ENCODE measurements around the gene GSE1.

The GSE1 gene

DNA sequence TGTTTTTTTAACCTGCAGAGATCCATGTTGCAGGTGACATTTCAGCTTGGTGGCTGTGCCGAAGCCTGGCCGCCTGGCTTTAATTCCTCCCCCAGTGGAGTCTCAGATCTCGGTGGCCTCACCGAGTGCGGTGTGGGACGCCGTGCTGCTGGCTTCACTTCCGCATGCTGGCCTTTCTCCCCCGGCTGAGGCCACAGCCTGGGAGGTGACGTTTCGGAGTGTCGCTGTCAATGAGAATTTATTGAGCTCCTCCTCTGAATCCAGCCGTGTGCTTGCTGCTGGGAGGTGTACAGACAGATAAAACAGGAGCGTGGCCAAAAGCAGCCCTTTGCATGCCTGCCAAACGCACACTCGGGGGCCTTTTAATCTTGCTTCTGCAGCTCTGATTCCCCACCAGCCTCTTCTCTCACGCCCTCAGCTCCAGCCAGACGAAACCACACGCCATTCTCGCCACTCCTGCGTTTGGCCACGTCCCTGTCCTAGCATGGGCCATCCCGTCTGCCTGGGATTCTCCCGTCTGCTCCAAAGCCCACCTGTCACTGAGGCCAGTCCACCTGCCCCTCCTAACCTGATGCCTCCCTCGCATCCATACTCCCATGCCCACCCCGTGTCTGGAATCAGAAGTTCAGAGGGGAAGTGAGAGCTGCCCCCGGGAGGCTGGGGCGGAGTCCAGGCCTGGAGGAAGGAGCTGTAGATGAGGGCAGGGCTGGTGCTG lies 3.6 kb downstream of the GSE1 start:
- no peak for DNase-seq (ENCODE audit: low spot score)

DNA sequence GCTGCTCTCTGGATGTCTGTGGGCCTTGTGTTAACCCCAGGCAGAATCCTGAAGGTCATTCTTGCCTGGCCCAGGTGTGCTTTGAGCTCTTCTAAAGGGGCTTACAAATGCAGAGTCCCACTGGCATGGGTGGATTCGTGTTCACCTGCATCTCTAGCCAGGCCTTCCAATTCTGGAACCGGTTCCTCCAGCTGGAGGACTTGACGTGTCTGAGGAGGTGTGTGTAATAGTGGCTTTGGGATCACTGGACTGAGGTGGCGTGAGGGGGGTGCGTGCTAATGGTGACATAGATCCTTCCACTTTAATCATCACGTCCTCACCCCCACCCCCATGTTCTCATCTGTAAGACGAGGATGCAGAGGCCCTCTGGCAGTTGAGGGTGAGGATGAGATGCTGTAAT lies 4.8 kb downstream of the GSE1 start:
- no peak for DNase-seq (ENCODE audit: low spot score)

DNA sequence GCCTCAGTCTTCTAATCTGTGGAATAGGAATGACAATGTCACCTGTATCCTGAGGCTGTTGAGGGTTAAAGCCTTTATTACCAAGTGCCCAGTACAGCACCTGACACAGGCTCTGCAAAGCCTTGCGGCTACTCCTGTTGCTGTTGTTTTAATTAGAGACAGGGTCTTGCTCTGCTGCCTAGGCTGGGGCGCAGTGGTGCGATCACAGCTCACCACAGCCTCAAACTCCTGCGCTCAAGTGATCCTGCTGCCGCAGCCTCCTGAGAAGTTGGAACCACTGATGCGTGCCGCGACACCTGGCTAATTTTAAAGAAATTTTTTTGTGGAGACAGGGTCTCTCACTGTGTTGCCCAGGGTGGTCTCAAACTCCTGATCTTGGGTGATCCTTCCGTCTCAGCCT lies 5.4 kb downstream of the GSE1 start:
- DNase-seq (ENCODE audit: low spot score), result no peak

DNA sequence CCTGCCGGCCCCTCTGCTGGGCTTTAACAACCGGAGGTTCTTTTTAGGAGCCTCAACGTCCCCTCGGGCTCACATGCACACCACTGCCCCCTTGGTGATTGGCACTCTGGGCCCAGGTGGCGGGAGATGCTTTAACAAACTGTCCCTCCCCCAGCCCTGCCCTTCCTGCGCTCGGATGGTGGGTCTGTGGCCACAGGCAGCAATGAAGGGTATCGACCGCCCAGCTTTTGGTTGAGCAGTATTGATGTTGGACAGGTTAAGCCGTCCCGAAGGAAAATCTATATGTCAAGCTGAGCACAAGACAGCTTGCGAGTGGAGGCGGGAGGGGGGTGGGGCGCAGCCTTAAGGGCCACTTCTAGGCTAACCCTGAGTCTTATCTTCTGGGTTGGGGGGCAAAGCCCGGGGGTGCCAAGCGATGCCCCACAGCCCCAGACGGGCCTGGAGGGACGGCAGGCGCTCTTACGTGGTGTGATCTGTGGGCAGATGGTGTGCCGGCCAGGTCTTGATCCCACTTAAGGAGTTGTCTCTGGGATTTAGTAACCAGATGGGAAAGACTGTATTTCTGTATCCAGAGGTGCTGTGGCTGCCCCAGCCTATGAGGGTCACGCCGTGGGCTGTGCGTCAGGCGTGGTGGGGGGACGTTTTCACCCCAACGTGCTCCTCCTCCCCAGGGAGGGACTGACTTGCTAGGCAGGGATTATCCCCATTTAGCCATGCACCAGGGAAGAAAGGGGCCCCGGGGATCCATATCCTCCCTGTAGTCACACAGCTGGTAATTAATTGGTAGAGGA lies 6.2 kb downstream of the GSE1 start:
- no peak for DNase-seq (ENCODE audit: low spot score)

DNA sequence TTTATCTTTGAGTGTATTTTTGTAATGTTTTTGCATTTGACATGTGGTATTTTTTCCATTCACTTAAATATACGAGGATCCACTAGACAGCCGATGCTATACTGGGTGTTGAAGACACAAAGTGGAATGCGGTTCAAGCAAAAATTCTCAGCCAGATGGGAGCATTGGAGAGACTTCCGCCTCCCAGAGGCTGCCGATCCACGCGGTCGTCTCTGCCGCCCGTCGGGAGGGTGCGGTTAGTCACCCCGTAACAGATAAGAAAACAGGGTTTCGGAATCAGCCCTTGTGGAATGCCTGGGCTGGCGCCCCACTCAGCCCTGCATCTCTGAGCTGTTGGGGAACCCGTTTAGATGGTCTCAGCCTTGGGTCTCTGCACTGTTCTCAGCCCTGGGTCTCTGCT lies 7.3 kb downstream of the GSE1 start:
- no peak for DNase-seq (ENCODE audit: low spot score)

DNA sequence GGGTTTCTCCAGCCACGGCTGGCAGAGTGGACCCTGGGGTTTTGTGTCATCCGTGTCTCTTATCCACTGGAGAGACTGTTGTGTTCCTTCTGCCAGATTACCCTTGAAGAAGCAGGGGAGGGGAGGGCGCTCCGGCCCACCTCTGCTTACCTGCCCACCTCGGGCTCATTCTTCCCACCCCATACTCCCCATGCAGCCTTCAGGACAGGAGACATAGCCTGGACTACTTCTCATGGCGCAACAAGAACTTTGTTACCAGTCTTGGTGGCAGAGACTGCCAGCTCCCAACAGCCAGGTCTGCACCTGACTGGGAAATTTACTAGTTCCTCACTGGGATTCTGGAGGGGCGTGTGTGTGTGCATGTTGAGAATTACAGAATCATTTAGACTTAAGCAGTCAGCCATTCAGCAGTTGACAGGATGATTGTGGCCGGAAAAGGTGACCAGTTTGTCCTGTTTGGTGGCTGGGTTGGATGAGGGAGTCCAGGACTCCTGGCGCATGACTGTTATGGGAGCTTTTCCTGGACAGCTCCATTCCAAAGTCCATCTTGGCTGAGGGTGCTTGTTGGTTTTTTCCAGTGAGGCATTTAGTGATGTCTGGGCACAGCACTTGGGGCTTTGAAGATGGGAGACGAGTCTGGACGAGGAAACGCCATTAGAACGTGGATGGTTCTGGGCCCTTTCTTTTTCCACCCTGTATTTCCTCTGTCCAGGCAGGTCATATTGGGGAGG lies 8.7 kb downstream of the GSE1 start:
- no peak for DNase-seq (ENCODE audit: low spot score)

DNA sequence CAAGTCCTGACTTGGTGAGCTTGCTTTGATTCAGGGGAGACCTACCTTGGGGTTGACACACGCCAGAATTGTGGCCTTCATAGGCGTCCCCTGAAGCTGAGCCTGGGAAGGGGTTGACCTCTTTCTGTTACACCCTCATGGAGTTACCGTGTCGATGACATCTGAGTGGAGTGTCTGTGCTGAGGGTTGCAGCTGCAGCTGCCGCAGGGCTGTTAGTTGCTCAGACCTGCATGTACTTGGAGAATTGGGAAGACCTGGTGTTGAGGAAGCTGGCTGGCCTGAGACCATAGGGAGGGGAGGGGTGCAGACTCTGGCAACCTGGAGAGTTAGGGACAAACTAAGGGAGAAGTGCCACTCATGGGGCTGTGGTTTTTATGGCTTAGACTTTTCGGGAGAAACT lies 9.6 kb downstream of the GSE1 start:
- no peak for DNase-seq (ENCODE audit: low spot score)

DNA sequence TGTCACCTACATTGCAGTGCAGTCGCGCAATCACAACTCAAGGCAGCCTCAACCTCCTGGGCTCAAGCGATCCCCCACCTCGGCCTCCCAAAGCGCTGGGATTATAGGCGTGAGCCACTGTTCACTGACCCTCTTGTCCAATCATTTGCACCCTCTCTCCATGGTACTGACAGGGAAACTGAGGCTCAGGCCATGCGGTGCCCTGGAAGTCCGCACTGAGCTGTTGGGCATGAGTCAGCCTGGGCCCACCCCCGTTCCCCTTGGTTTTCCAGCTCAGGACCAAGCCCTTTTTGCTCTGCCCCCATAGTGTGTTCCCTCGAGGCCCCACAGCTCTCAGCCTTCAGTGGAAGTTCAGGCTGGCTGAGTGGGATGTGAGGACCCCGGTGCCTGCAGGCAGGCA lies 10.1 kb downstream of the GSE1 start:
- no peak for DNase-seq (ENCODE audit: low spot score)

DNA sequence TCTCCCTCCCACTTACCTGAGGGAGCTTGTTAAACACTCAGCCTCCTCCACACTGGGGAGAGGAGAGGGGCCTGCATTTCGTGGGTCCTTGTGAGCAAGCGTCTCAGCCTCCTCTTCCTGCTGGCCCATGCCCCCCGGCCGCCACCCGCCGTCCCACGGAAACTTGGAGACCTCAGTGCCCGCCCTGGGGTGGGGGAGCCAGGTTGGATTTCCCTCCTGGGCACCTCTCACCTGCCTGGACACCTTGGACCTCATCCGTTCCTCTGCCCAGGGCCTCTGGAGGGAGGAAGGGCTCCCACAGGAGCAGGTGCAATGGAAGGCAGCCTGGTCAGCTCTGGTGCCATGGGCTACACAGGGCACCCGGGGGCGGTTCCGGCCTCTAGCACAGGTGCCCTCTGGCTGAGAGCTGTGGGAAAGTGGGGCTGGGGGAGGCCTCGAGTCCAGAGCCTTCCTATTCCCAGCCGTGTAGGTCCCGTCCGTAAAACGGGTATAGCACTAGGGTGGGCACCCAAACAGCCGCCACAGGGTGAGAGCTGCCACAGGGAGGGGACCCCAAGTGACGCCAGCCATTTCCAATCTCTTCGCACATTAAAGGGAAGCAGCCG lies 11.0 kb downstream of the GSE1 start:
- DNase-seq (ENCODE audit: low spot score), result no peak

DNA sequence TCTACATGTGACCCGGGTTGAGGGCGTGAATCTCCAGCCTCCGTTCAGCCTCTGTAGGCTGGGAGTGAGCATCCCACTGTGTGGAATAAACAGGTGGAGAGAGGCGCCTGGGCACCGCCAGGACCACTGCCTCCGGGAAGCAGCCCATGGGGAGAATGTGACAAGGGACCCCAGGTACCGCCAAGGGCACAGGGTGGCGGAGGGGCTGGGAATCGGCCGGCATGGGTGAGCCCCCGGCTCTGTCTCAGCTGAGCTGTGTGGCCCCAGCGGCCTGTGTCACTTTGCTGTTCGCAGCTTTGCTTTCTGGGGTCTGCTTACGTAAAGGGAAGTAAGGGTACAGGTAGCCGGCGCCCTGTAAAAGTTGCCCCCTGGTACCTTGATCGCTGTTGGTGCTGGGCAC lies 11.5 kb downstream of the GSE1 start:
- no peak for DNase-seq (ENCODE audit: low spot score)

DNA sequence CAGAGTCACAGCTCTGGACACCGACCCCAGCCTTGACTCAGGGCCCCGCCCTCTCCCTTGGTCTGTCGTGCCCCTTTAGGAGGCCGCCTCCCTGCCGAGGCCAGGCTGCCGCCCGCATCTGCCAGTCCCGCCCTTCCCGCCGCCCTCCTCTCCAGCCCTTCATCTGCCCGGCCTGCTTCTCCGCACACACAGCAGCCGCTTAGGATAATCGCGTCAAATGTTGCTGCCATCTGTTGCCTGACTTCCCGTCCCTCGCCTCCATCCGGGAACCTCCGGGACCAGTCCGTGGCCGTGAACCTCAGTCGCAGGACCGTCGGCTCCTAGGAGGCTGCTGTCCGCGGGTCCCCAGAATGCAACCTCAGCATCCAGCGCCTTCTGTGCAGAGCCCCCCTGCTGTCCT lies 11.9 kb downstream of the GSE1 start:
- DNase-seq (ENCODE audit: low spot score), result no peak

DNA sequence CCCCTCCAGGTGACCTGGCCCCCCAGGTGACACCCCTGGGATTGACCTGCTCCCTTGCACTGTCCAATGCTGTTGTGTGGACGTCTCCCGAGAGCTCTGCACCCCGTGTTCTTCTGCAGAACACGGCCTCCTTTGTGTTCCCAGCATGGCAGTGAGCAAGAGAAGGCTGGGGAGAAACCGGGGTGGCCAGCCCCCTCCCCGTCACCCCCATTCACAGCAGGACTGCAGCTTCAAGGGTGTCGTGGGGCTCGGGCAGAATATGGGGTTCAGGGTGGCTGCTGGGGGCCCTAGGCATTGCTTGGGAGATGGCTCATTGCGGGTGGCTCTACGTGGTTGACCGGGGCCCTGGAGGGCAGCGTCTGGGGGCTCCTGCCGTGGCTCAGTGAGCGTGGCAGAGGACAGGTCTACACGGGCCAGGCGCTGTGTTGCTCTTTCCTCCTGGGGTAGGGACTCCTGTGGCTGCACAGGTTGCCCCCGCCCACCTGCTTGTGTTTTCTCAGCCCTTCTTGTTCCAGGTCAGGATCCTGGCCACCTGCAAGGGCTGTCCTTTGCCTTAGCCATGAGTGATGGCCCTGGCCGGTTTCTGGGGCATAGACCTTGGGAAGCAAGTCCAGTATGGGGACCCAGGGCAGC lies 12.5 kb downstream of the GSE1 start:
- no peak for DNase-seq (ENCODE audit: low spot score)

DNA sequence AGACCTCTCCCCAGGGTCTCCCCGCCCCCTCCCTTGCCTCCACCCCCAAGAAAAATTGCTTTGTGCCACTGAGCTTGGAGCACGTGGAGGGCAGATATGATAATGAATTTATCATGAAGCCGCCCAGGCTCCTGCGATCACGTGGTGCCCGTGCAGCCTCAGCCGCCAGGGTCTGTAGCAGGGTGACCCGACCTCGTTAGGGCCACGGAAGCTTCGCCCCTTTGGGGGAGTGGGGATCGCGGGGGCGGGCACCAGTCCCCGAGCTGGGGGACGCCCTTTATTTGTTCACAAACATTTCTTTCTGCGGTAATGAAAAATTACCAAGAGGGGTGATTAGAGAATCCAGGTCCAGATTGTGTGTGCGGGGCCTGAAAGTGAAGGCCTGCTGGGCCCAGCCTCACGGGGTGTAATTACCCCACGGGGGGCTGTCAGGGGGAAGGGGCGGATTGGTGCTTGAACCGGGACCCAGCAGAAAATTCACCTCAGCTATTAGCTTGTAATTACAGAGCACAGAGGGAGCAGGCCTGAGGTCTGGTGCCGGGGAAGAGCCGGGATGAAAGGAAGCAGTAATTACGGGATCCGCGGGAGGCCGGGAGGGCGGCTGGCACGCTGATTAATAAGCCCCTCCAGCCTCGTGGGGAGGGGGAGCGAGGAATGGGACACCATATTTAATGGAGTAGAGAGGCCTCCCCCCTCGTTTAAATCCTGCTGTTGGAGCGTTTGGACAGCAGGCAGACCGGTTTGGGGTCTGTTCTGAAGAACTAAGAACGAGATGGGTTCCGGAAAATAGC lies 13.3 kb downstream of the GSE1 start:
- DNase-seq (ENCODE audit: low spot score), result no peak

DNA sequence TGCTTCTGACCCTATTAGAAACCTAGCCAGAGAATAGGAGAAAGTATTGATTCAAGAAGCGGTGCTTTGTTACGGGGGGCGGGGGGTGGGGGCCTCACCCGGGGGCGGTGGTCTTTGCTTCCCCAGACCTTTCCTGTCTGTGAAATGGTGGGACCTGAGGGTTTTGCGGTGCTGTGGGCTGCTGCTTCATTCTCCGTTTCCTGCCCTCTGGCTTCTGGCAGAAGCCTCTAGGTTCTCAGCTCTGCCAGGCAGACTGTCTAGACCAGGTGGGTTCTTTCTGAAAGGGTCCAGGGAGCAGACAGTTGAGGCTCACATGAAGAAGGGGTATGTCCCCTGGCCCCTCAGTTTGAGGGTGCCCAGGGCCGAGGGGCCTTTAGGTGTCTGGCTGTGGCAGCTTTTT lies 14.0 kb downstream of the GSE1 start:
- no peak for DNase-seq (ENCODE audit: low spot score)

DNA sequence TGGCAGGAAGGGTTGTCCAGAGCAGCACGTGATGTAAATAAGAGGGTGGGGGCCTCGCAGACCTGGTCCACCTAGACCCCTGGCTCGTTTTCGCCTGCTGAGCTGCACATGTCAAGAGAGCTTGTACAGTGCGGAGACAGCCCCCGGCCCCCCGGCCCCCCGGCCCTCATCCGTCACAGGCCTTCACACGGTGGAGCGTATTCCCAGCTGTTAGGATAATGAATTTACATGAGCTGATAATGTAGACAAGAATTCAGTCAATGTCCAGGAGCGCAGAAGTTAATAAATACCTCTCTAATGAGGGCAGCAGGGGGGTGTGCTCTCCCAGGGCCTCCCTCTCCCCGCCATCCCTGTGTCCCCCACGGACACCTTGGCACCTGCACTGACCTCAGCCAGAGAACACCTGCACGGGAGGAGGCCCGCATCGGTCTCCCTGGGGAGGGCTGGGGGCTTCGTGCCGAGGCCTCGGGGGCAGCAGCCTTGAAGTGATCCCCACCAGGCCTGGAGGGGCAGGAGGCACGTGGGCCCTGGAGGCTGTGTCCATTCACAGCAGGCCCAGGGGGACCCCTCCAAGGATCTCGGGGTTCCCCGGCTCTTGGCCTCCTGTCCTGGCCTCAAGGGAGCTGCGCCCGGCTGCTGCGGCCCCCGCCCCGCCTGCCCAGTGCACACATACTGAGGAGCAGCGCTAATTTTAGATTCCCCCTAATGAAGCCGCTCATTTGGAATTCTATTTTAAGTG lies 14.6 kb downstream of the GSE1 start:
- no peak for DNase-seq (ENCODE audit: low spot score)

DNA sequence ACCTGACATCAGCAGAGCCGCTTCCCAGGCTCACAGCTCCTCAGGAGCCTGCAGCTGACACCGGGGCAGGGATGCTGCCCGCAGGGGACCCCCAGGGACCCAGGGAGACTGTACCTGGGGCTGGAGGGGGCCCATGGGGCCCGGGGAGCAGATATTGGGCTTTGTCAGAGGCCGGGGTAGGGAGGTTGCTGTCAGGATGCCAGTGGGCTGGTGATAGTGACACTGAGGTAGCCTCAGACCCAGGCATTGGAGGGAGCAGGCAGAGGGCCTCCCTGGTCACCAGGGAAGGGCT lies 15.1 kb downstream of the GSE1 start:
- DNase-seq (ENCODE audit: low spot score), result no peak

DNA sequence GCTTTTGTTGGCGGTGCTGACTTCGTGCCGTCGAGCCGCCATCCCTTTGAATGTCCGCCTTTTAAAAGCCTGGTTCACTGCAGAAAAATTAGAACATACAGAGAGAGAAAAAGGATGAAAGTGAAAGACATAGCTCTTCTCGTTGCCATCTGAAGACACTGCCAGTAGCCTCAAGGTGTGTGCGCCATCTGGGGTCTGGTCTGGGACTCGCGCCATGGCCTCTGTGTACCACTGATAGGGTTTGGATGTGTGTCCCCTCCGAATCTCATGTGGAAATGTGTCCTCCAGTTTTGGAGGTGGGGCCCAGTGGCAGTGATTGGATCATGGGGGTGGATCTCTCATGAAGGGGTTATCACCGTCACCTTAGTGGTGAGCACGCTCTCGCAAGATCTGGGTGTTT lies 15.5 kb downstream of the GSE1 start:
- no peak for DNase-seq (ENCODE audit: low spot score)

DNA sequence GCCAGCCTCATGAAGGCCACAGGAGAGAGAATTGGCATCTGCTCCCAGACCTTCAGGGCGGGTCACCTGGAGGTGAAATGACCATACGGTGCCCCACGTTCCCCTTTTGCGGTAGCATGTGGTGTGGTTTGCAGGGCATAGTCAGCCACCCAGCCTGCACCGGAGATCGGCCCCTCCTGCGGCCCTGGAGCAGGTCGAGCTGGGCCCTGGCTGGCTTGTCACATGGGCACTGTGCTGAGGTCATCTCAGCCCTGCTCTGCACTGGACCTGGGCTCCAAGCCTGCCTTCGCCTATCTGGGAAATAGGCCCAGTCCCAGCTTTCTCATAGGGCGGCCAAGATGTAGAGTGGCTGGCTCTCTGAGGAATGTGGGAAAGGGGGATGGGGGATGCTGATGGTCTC lies 16.2 kb downstream of the GSE1 start:
- DNase-seq (ENCODE audit: low spot score), result no peak

DNA sequence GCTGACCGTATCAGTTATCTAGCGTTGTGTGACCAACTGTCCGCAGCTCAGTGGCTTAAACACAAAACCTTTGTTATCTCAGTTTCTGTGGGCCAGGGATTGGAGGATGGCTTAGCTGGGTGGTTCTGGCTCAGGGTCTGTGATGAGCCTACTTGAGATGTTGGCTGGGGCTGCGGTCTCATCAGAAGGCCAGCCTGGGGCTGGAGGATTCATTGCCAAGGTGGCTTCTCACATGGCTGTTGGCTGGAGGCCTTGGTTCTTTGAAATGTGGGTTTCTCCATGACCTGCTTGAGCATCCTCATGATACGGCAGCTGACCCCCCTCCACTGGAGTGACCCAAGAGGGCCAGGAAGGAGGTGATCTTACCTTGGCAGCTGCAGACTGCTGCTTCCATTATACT lies 16.7 kb downstream of the GSE1 start:
- no peak for DNase-seq (ENCODE audit: low spot score)

DNA sequence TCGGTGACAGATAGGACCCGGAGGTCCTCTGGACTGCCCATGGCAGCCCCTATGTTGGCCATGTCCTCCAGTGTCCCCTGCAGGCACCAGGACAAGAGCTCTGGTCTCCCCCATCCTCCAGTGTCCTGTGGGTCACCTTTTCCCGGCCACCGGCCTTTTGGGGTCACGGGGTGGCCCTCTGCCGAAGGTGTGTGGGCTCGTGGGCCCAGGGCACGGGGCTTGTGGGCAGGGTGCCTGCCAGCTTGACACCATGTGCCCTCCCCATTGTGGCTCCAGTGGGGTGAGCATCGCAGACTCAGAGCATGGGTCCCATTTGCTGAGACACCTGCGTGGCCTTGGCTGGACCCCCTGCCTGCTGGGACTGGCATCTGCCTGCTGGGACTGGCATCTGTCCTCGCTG lies 18.1 kb downstream of the GSE1 start:
- no peak for DNase-seq (ENCODE audit: low spot score)

DNA sequence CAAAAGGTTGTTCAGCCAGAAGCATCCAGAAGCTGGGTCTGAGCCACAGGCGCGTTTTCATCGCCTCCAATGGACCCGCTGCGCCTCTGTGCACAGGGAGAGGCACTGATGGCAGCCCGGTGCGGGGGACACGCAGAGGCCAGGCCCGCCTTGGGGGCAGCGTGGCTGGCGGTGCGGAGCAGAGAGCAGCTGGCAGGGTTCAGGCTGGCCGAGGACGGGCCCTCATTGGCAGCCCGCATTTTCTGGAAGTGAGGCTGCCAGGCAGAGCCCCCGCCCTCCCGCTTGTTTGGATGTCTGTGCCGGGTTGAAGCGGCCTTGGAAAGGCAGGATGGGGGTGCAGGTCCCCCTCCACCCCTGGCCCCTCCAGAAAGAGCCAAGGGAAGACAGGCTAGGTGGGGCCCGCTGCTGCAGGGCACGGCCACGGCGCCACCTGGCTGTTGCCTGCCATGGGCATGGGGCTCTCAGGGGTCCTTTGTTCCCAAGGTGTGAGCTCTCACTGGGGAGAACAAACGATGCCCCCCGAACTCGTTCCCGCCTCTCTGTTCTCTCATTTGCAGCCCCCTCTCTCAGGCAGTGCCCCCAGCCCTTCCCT lies 18.8 kb downstream of the GSE1 start:
- no peak for DNase-seq (ENCODE audit: low spot score)
